NCI-H226 (cell line): ENCODE measurements around the gene DNM3.

Source experiments
- DNase-seq: peaks from one replicate; pipeline ENCODE4 v3.0.0-alpha.2; 2015

Gene DNM3

GRCh38 chr1:172254521-172255222 lies 413.4 kb downstream of the DNM3 start:
- peak; percentile 75 for DNase-seq

- DNase-seq, result peak; percentile 45
Measured at GRCh38 chr1:172255223-172255560, 413.9 kb downstream of the DNM3 start.

DNA sequence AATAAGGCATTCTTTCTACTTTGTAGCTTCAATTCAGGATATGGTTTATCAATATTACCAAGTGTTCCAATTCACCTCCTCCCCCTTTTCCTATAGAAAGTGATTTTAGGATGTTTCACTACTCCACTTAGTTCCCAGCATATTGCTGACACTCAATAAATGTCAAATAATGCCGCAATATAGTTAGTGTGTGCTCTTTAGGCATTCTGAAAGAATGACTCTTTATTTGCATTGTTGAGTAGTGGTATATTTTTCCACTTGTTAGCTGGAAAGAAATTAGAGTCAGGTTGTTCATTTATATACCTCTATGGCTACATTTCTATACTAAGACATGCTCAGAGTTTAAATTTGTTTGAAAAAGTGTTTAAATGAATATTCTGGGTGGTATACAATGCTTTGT lies 424.6 kb downstream of the DNM3 start:
- DNase-seq, result no peak

GRCh38 chr1:172266528-172267174 lies 425.4 kb downstream of the DNM3 start:
- no peak for DNase-seq

DNA sequence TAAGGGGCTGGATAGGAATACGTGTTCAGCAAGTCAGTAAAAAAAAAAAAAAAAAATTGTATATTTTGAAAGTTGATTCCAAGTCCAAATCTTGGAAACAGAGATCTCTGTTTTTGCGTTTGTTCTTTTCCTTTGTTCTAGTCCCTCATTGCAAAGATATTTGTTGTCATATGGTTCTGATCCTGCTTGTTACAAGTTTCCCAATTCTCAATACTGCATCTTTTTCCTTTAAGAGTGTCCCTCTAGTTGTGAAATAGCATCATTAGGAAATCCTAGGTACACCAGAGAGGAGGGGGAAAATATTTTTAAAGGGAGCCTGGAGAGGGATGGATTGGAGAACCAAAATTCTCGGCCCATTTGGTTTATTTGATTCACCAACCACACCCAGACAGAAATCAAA lies 426.9 kb downstream of the DNM3 start:
- no peak for DNase-seq

DNA sequence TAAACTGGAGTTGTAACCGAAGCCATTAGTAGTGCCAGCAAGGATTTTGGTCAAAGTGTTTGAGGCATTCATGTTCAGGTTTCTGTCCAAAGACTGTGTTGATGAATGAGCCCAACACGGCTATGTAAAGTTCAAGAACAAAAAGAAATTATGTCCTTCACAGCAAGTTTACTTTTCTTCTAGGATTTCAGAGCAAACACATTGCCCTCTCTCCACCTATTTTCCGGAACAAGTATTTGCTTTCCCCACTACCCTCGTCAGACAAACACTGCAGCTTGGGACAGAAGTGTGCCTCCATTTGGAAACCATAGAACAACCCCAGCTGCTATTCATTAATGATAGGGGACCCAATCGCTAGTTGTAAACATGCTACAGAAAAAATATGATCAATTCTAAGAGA lies 427.8 kb downstream of the DNM3 start:
- no peak for DNase-seq

GRCh38 chr1:172269644-172270043 lies 428.3 kb downstream of the DNM3 start:
- DNase-seq, result peak; percentile 42

DNA sequence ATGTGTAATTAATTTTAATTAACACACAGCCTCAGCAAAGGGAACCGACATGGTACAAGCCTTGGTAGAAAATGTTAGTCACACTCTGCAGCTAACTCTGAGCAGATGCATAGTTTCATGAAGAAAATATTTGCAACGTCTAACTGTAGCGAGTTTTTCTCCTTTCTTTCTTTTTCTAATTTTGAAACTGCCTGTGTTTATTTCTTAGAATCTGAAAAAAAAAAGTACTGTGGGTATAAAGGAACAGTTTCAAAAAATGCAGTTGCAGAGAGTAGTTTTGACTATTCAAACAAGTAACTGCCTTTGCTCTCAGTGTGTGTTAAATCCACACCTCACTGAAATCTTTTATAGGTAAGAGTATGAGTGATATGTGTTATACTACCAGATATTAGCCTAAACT lies 429.3 kb downstream of the DNM3 start:
- no peak for DNase-seq

DNA sequence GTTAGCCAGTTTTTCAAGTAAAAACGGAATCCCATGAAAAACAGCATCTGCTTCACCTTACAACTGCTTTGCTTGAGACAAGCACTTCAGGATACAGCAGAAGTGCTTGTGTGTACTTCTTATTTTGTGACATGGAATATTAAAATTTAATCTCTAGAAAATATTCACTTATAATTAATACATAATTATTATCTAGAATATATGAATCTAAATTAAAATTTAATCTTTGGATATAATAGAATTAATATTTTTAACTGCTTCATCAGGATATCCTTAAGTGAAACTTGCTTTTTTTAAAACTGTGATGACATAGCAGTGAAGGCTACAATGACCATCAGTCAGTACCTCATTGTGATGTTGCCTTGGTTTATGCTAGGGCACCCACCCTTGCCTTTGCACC lies 430.8 kb downstream of the DNM3 start:
- no peak for DNase-seq

GRCh38 chr1:172273647-172274396 lies 432.5 kb downstream of the DNM3 start:
- no peak for DNase-seq

GRCh38 chr1:172275478-172275877 lies 434.2 kb downstream of the DNM3 start:
- DNase-seq, result no peak

DNA sequence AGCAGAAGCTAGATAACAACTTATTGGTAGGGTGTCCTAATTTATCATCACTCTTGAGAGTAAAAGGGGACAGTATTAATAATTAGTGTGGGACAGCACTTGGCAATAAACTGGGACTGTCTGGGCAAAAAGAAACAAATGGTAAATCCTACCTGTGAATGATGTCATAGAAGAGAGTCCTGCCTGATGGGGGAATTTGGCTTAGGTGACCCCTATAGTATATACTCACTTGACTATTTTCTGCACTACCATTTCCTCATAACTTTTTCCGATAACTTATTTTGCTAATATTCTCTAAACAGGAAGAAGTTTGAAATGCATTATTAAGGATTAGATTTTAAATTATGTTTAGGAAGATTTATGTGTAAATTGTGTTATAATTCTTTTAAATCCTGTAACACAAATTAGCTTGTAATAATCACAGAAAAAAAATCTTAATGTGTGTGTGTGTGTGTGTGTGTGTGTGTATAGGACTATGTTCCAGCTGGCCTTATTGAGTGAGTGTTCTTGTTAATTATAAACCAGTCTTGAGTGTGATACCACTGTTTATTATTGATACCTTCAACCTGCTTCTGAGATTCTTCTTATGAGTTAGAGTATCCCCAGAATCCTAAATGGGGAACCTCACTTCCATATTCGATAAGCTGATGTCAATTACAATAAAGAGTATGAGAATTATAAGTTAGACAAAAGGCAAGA lies 435.0 kb downstream of the DNM3 start:
- no peak for DNase-seq

DNA sequence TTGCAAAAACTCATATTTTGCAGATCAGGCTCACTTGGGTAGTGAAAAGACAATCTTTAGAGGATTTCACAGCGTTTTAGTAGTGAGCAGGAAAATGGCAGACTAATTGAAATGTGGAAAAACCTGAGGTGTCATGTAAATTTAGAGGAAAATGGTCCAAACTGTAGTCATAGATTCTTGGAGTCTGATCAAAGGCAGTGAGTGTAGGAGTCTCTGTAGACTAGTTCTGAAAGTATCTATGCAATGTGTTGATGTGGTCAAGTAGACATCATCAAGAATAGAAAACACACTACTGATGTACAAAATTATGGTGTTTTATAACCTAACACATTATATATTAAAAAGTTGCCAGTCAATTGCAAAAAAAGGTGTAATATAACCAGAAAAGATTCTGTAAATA lies 436.0 kb downstream of the DNM3 start:
- DNase-seq, result peak; percentile 32

GRCh38 chr1:172277989-172278388 lies 436.7 kb downstream of the DNM3 start:
- no peak for DNase-seq

GRCh38 chr1:172278478-172278877 lies 437.2 kb downstream of the DNM3 start:
- peak; percentile 14 for DNase-seq

GRCh38 chr1:172279939-172280636 lies 438.8 kb downstream of the DNM3 start:
- DNase-seq, result no peak

GRCh38 chr1:172283766-172284165 lies 442.5 kb downstream of the DNM3 start:
- no peak for DNase-seq

- peak; percentile 87 for DNase-seq
Measured at GRCh38 chr1:172286629-172287076, 445.4 kb downstream of the DNM3 start.

DNA sequence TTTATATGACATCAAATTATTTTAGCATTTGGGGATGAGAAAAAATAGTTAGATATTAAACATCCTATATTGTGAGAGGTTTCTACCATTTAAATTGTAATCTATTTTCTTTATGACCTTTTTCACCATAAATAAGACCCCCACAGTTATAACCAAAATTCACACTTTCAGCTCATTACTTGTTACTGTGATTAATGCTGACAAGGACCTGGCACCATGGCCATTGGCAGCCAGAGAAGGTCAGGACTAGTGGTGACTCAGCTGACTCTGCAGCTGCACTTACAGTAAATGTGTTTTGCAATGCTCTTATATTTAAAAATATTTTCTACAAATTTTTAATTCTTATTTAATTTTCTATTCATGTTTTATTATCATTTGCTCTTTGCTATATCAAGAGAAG lies 445.9 kb downstream of the DNM3 start:
- DNase-seq, result peak; percentile 41

GRCh38 chr1:172288581-172288980 lies 447.3 kb downstream of the DNM3 start:
- DNase-seq, result no peak

- DNase-seq, result no peak
Measured at GRCh38 chr1:172289448-172289847, 448.1 kb downstream of the DNM3 start.

GRCh38 chr1:172292840-172293239 lies 451.5 kb downstream of the DNM3 start:
- DNase-seq, result no peak

- DNase-seq, result no peak
Measured at GRCh38 chr1:172293429-172293828, 452.1 kb downstream of the DNM3 start.
